HepG2 (cell line): Measurements from ENCODE around the gene PHLDB1. TPM values are rescaled to one million over a fixed set of nuclear protein-coding genes. Genes with fewer than 3 reads are reported as not detected.

Experiments used
- CENPX ChIP-seq: sonication (generic); formaldehyde crosslinking; IDR thresholded peaks from 2 replicates; pipeline ENCODE4 v1.9.0; 2021; ENCODE audit warnings: mild to moderate bottlenecking, missing genetic modification reagents, moderate library complexity
- DRAP1 ChIP-seq: IDR thresholded peaks from 2 replicates; pipeline ENCODE4 v1.6.1; 2016; ENCODE audit warnings: missing genetic modification reagents, missing compliant biosample characterization
- EP300 ChIP-seq, 3 experiments: sonication (generic) in 1 of 3; formaldehyde crosslinking in 1 of 3; IDR thresholded peaks; 2 replicates each; pipeline versions ENCODE4 v1.5.1 to v1.6.1; 2011 to 2020; ENCODE audit warnings: low read depth in 2 of 3, low read length in 2 of 3, borderline replicate concordance in 1 of 3, improper control_type of control experiment in 1 of 3, mild to moderate bottlenecking in 1 of 3, missing genetic modification reagents in 1 of 3, moderate library complexity in 1 of 3
- FOSL2 ChIP-seq: sonication (generic); formaldehyde crosslinking; IDR thresholded peaks from 2 replicates; pipeline ENCODE4 v1.4.0; 2020; ENCODE audit warnings: missing genetic modification reagents
- KDM2A ChIP-seq: sonication (generic); formaldehyde crosslinking; IDR thresholded peaks from 2 replicates; pipeline ENCODE4 v1.4.0; 2020; ENCODE audit warnings: low read depth, missing genetic modification reagents, borderline replicate concordance
- RELA ChIP-seq: sonication (generic); formaldehyde crosslinking; IDR thresholded peaks from 2 replicates; pipeline ENCODE4 v1.4.0; 2020; ENCODE audit warnings: missing genetic modification reagents
- SIN3A ChIP-seq: IDR thresholded peaks from 2 replicates; pipeline ENCODE4 v1.6.1; 2011; ENCODE audit warnings: low read depth, mild to moderate bottlenecking, control low read depth, low read length, borderline replicate concordance
- TEF ChIP-seq: sonication (generic); formaldehyde crosslinking; IDR thresholded peaks from 2 replicates; pipeline ENCODE4 v1.5.0; 2020; ENCODE audit warnings: missing genetic modification reagents
- ZBED4 ChIP-seq: sonication (generic); formaldehyde crosslinking; IDR thresholded peaks from 2 replicates; pipeline ENCODE4 v1.4.0; 2020; ENCODE audit warnings: missing genetic modification reagents, borderline replicate concordance
- ZBTB37 ChIP-seq: sonication (generic); formaldehyde crosslinking; IDR thresholded peaks from 2 replicates; pipeline ENCODE4 v1.4.0; 2020; ENCODE audit warnings: mild to moderate bottlenecking, missing genetic modification reagents
- ZEB1 ChIP-seq: IDR thresholded peaks from 2 replicates; pipeline ENCODE4 v1.6.1; 2012; ENCODE audit warnings: mild to moderate bottlenecking, low read depth, inconsistent platforms; ENCODE audit not compliant: insufficient replicate concordance
- ZFP90 ChIP-seq: sonication (generic); formaldehyde crosslinking; IDR thresholded peaks from 2 replicates; pipeline ENCODE4 v1.8.0; 2022; ENCODE audit warnings: missing genetic modification reagents, mild to moderate bottlenecking, inconsistent platforms, borderline replicate concordance
- ZNF280D ChIP-seq: sonication (generic); formaldehyde crosslinking; IDR thresholded peaks from 2 replicates; pipeline ENCODE4 v1.5.1; 2020; ENCODE audit warnings: mild to moderate bottlenecking, missing genetic modification reagents
- ZNF281 ChIP-seq: sonication (generic); formaldehyde crosslinking; IDR thresholded peaks from 2 replicates; pipeline ENCODE4 v1.4.0; 2020; ENCODE audit warnings: missing genetic modification reagents, borderline replicate concordance
- ZNF343 ChIP-seq: sonication (generic); formaldehyde crosslinking; IDR thresholded peaks from 2 replicates; pipeline ENCODE4 v1.4.0; 2020; ENCODE audit warnings: mild to moderate bottlenecking, missing genetic modification reagents
- ZNF557 ChIP-seq: sonication (generic); formaldehyde crosslinking; IDR thresholded peaks from 2 replicates; pipeline ENCODE4 v1.4.0; 2020; ENCODE audit warnings: missing genetic modification reagents
- polyA plus RNA-seq, 8 experiments: library from polyadenylated mRNA; depleted of rRNA in 3 of 8; stranded (reverse) in 7 of 8; unstranded in 1 of 8; fragments of >200 nt; fragmentation: Illumina TruSeq in 4 of 8; extraction: Trizol in 4 of 8; gene quantifications; 2 replicates each; pipeline versions ENCODE4 v1.2.1 to v1.2.3, GENCODE V29; 2011 to 2016; ENCODE audit warnings: low read depth in 4 of 8, missing spikeins in 1 of 8, mixed read lengths in 1 of 8; ENCODE audit not compliant: insufficient read depth in 1 of 8
- total RNA-seq, 5 experiments: library from RNA; depleted of rRNA; stranded (reverse); fragments of >200 nt; fragmentation: Illumina TruSeq; extraction: Trizol; gene quantifications; 2 replicates each; pipeline ENCODE4 v1.2.3, GENCODE V29; 2016; ENCODE audit warnings: low read depth in 1 of 5

The PHLDB1 gene
- total and polyA plus RNA-seq, 2 of the 13 experiments (the other 11 are each of a cell fraction or from before 2014, with no cell fraction given): 13.8 to 14.2 TPM

GRCh38 chr11:118679483-118679882, 72.1 kb downstream of the PHLDB1 start, which contains the start of gene TREH (continued):
- TF ChIP-seq ZBED4 (CRISPR knock-in tag) (no peak), ZFP90 (CRISPR knock-in tag) (no peak), EP300 (IDR thresholded peaks at IDR 0.05; ENCODE audit: low read depth in 2 of 2, low read length in 2 of 2) (no peak), EP300 (CRISPR knock-in tag; IDR thresholded peaks at IDR 0.05; ENCODE audit: borderline replicate concordance) (no peak), CENPX (no peak), TEF (no peak), RELA (CRISPR knock-in tag) (no peak), ZBTB37 (CRISPR knock-in tag) (no peak), SIN3A (no peak), KDM2A (CRISPR knock-in tag) (no peak; the same call in 1 of the 2 replicates), DRAP1 (CRISPR knock-in tag) (peak; percentile 33; the same call in 1 of the 2 replicates), ZNF557 (no peak), FOSL2 (peak; percentile 24; the same call in 1 of the 2 replicates), ZNF280D (CRISPR knock-in tag) (no peak), ZEB1 (peak; percentile 78), ZNF281 (CRISPR knock-in tag) (0 out of 2 replicates have a peak, but pooled peaks have one; percentile 21), ZNF343 (no peak)
